A549 (cell line): ENCODE data around the gene FBXO47.

ENCODE experiments used
- EHMT2 ChIP-seq: fragments of 200-600 bp; sonication (generic); IDR thresholded peaks from 2 replicates; pipeline ENCODE4 v1.6.1; 2016; ENCODE audit warnings: antibody characterized with exemption, low read depth, mild to moderate bottlenecking, moderate library complexity
- MAFK ChIP-seq: fragments of 450-650 bp; IDR thresholded peaks from 2 replicates; pipeline ENCODE4 v1.6.1; 2014; ENCODE audit not compliant: partially characterized antibody
- NFE2L2 ChIP-seq: fragments of 150-350 bp; conservative IDR thresholded peaks from 2 replicates; pipeline ENCODE4 v1.6.1; 2014; ENCODE audit warnings: low read length

- TF ChIP-seq NFE2L2, result no peak
- TF ChIP-seq MAFK, result no peak
- TF ChIP-seq EHMT2, result no peak
These were observed 77.3 kb downstream of the FBXO47 start for GRCh38 chr17:38889745-38890409.
